RKO (cell line): ENCODE measurements around the gene SLC5A9.
"Not testable (repeated sequence)": the region's sequence is repeated elsewhere in the genome, so short reads cannot be mapped to it uniquely, and the experiment has no call there.

Source experiments
- DNase-seq: peaks from one replicate; pipeline ENCODE4 v3.0.0-alpha.2; 2016; ENCODE audit warnings: low spot score

Gene SLC5A9

GRCh38 chr1:48214366-48214765, 8.2 kb upstream of the SLC5A9 start:
- DNase-seq = not testable (repeated sequence)

GRCh38 chr1:48214820-48215219, 7.7 kb upstream of the SLC5A9 start:
- DNase-seq = no peak

- no peak for DNase-seq
Measured at GRCh38 chr1:48215222-48215621, 7.3 kb upstream of the SLC5A9 start.

DNA sequence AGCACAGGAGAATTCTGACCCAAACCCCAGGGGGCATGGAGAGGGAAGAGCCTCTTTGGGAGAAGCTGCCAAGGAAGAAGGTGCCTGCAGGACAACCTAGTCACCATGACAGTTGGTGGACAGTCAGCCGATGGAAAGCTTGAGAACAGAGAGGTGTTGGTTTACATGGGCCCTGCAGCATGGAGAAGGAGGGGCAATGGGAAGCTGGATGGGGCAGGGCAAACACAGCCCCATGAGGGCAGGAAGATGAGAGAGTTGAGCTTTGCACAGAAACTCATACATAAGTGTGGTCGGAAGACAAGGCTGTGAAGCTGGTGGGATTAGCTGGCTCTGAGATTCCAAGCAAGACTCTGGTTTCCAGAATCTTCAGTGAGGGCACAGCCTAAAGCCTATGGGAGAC, 6.6 kb upstream of the SLC5A9 start:
- DNase-seq = no peak

- DNase-seq = no peak
Measured at GRCh38 chr1:48216313-48216712, 6.2 kb upstream of the SLC5A9 start.

- no peak for DNase-seq
Measured at GRCh38 chr1:48216941-48217340, 5.6 kb upstream of the SLC5A9 start.

GRCh38 chr1:48217856-48218255, 4.7 kb upstream of the SLC5A9 start:
- DNase-seq = no peak

DNA sequence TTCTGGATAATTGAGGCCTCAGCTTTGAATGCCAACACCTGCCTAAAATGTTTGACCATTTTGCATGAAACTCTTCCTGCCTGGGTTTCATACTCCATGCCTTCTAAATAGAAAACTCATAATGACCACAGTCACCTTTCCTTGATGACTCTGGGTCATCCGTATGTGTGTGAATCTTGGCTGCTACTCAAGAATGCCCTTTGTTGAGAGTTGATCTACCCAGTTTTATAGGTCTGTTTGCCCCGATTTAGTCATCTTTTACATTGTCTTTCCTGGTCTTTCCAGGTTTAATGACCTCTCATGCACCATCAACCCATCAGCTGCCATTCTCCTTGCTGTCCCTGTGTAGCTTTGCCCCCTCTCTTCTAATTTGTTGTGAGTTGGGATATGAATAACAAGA, 2.7 kb upstream of the SLC5A9 start:
- DNase-seq = no peak

- DNase-seq = no peak
Measured at GRCh38 chr1:48221122-48221521, 1.4 kb upstream of the SLC5A9 start.

GRCh38 chr1:48221657-48222056, 859 bp upstream of the SLC5A9 start:
- no peak for DNase-seq

GRCh38 chr1:48223366-48224240, 1.1 kb downstream of the SLC5A9 start:
- no peak for DNase-seq

GRCh38 chr1:48224791-48225190, 2.3 kb downstream of the SLC5A9 start:
- DNase-seq = no peak

DNA sequence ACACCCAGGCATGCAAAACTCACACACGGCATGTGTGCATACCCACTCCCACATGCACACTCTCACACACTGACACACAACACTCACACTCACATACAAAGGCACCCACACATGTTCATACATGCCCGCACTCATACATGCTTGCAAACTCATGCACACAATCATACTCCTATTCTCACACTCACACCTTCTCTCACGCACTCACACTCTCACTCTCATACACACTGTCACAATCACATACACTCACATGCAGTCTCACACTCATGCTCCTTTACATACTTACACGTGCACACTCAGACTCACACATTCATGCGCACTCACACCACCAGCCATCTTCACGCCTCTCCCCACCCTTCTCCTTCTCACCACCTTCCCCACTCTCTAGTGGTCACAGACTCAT, 3.1 kb downstream of the SLC5A9 start:
- no peak for DNase-seq

DNA sequence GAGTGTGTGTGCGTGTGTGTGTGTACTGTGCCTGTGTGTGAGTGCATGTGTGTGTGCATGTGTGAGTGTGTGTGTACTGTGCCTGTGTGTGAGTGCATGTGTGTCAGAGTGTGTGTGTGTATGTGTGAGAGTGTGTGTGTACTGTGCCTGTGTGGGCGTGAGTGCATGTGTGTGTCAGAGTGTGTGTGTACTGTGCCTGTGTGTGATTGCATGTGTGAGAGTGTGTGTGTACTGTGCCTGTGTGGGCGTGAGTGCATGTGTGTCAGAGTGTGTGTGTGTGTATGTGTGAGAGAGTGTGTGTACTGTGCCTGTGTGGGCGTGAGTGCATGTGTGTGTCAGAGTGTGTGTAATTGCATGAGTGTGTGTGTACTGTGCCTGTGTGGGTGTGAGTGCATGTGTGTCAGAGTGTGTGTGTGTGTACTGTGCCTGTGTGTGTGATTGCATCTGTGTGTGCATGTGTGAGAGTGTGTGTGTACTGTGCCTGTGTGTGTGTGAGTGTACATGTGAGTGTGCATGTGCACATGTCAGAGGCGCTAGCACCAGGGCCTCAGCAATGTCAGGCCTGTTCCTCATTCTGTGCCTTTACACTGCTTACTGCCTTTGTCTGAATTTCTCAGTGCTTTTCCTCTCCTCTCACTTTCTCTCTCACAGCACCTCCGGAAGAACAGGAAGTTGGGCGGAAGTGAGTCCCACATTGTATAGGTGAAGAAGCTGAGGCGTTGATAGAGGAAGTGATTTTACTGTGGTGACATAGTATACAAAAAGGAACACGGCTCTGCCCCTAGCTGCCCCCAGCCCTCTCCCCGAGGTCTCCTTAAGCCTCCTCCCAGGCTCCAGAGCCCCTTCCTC, 4.9 kb downstream of the SLC5A9 start:
- no peak for DNase-seq

- no peak for DNase-seq
Measured at GRCh38 chr1:48228156-48228555, 5.6 kb downstream of the SLC5A9 start.

DNA sequence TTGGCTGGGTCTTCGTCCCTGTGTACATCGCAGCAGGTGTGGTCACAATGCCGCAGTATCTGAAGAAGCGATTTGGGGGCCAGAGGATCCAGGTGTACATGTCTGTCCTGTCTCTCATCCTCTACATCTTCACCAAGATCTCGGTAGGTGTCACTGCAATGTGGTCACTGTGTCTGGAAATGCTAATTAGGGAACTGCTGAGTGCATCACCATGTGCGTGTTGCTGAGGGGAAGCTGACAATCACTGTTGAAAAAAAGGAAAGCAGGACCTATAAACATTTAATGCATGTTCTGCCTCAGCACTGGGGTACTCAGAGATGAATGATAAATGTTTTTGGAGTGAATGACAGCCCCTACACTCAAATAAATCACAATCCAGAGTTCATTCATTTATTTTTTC, 6.8 kb downstream of the SLC5A9 start:
- DNase-seq = no peak

DNA sequence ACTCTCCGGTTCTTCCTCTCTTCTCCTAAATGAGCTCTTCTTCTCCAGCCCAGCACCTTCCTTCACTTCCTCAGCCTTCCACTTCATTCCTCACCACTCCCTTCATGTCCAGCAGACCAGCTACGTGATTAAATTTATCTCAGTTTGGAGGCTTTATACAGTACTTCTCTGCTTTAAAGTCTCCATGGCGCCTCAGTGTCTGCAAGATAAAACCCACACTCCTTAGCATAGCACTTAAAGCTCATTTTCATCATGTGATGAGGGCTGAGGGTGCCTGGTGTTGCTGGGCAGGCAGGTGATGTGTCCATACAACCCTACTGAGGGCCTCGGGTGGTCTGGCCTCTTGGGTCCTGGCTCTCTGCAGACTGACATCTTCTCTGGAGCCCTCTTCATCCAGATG, 7.7 kb downstream of the SLC5A9 start:
- no peak for DNase-seq

DNA sequence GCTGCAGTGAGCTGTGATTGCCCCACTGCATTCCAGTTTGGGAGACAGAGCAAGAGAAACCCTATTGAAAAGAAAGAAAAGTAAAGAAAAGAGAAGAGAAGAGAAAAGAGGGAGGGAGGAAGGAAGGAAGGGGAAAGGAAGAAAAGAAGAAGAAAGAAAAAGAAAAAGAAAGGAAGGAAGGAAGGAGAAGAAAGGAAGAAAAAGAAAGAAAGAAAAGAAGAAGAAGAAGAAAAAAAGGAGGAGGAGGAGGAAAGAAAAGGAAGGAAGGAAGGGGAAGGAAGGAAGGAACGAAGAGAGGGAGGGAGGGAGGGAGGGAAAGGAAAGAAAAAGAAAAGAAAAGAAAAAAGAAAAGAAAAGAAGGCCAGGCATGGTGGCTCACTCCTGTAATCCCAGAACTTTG, 10.2 kb downstream of the SLC5A9 start:
- no peak for DNase-seq

GRCh38 chr1:48233666-48234485, 11.4 kb downstream of the SLC5A9 start:
- DNase-seq = no peak

DNA sequence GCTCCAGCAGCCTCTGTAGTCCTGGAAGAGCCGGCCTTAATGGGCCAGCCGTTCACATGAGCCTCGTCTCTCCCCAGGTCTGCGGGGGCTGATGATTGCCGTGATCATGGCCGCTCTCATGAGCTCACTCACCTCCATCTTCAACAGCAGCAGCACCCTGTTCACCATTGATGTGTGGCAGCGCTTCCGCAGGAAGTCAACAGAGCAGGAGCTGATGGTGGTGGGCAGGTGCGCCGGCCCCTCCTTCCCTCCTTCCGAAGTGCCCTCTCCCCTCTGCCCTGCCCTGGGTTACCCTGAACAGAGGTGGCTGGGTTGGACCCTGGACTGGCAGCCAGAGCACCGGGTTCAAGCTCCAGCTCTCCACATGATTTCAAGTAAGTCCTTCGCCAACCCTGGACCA, 13.1 kb downstream of the SLC5A9 start:
- no peak for DNase-seq

GRCh38 chr1:48236716-48237470, 14.4 kb downstream of the SLC5A9 start:
- peak; percentile 55 for DNase-seq
